NCI-H1048 (cell line): ENCODE results near the gene GRB2.

ENCODE experiments used
- DNase-seq: peaks from one replicate; lab custom pipeline; 2025; lab: John Stamatoyannopoulos, UW

Gene GRB2

DNA sequence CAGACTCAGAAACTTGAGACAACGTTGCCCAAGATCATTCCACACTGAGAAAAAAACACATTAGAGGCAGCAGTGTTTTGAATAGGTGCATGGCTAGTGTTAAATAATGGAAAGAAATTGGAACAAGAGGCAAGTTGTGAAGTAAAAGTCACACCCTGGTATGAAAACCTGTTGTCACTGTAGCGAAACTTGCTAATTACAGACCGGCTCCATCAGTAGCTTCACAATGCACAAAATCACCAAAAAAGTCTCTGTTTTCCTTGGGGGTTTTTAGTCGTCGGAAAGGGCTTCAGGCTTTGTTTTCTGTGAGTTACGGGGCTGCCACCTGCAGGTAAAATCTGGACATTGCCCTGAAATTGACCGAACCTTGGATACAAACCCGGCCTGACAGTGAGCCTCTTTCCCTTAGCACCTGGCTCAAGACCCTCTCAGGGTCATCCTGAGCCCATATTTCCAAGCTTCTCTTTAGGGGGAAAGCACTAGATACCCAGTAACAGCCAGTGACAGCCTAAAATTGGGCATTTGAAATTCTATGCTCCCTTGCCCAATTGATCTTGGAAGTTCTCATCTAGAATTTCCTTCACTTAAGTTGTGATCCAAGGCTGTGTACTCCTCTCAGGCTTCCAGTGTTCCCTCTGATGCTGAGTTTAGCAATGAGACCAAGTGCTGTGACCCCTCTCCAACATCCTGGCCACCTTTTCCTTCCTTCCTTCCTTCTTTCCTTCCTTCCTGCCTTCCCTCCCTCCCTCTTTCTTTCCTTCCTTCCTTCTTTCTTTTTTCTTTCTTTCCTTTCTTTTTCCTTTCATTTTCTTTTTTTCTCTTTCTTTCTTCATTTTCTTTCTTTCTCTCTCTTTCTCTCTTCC, 7.2 kb upstream of the GRB2 start:
- peak; percentile 77 for DNase-seq

DNA sequence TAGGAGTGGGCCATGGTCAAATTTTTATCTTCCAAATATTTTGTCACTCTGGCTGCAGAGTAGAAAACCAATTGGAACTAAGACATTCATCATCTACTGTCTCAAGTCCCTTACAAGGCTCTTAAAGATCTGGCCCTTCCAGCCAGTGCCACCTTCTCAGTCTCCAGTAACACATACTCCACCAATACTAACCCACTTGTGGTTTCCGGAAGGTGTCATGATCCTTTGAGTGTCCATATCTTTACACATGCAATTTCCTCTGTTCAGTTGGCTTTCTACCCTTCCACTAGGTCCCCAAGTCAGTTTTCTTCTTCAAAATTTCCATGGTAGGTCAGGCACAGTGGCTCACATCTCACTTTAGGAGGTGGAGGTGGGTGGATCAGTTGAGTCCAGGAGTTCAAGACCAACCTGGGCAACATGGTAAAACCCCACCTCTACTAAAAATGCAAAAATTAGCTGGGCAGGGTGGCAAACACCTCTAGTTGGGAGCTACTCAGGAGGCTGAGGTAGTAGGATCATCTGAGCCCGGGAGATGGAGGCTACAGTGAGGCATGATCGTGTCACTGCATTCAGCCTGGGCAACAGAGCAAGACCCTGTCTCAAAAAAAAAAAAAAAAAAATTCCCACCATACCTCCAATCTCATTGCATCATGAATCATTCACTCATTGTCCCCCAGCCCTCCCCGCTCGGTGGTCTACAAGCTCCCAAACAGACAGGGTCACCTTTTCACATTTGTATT, 6.0 kb upstream of the GRB2 start:
- no peak for DNase-seq

DNA sequence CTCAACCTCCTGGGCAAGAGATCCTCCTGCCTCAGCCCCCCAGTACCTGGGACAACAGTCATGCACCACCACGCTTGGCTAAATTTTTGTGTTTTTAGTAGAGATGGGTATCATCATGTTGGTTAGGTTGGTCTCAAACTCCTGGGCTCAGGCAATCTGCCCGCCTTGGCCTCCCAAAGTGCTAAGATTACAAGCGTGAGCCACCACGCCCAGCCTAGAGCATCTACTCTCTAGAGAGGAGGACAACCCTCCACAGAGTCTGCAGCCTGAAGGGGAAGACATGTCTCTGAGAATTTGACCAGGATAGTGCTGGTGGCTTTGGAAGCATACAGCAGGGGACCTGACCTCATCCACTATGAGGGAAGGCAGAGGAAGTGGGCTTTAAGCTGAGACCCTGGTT, 4.7 kb upstream of the GRB2 start:
- DNase-seq: no peak

DNA sequence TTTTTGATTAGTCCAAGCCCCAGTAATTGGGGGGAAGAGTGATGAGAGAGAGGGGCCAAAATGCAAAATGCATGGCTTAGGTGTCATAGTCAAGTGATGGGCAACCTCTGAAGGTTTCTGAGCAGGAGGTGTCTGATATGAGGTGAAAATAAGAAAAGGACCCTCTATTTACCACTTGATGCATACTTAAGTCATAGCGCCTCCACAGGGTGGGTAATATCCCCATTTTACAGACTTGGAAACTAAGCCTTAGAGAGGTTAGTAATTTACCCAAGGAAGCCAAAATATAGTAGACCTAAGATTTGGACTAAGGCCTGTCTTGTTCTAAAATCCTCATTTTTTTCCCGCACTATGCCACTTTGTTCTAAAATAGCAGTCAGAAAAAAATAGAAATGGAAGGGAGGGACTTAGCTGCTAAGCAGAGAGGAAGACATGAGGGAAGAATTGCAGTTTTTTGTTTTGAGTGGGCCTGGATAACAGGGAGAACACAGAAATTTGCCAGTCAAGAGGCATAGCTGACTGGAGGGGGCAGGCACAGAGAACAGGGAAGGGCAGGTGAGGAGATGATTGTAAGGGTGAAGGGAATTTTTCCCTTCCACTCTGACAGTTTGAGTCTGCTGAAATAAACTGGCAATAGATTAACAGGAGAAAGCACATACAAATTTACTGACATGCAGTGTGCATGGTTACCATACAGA, 2.3 kb upstream of the GRB2 start:
- no peak for DNase-seq

GRCh38 chr17:75406222-75406615, 741 bp upstream of the GRB2 start:
- DNase-seq: no peak

GRCh38 chr17:75404731-75405364, 630 bp downstream of the GRB2 start:
- DNase-seq: peak; percentile 26

DNA sequence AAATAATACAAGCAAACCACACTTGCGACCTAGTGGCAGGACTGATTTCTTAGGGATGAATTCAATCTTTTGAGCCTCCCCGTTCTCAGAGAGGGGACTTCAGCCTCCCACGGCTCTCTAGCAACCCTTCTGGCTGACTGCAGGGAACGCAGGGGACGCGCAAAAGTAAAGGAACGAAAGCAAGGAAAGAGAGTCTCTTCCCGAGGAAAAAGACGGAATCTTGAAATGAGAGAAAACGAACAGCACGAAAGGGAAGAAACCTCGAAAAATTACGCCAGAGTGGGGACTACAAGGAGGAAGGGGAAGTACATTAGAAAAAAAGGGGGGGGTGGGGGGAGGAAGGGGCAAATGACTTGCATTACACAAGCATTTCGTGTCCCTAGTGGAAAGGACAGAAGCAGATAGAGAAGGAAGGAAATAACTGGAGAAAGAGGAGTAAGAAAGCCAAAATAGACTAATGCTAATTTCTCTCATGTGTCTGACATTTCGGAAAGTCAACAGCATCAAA, 1.2 kb downstream of the GRB2 start:
- DNase-seq: no peak

DNA sequence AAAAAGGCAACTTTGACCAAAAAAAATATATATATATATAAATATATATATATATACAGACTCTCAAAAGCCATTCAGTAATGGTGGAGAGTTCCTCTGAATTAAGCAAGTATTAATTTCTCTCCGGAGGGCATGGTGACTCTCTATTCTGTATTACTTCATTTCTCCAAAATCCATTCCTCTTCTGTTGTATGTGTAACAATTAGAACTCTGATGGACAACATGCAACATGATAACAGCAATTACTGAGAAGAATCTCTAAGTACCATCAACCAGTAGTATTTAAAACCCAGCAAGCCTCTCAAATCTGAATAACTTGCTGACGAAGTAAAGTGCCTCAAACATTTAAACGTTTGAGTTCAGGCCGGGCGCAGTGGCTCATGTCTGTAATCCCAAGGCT, 2.3 kb downstream of the GRB2 start:
- DNase-seq: no peak

DNA sequence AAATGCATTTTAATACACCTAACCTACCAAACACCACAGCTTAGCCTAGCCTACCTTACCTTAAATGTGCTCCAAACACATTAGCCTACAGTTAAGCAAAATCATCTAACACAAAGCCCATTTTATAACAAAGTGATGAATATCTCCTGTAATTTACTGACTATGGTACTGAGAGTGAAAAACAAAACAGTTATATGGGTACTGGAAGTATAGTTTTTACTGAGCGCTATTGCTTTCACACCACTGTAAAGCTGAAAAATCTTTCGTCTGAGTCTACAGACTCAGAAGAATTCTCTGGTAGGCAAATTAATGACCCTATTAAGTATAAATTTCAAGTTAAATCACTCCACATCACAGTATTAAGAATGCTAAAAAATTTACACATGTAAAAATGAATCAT, 3.5 kb downstream of the GRB2 start:
- DNase-seq: no peak

DNA sequence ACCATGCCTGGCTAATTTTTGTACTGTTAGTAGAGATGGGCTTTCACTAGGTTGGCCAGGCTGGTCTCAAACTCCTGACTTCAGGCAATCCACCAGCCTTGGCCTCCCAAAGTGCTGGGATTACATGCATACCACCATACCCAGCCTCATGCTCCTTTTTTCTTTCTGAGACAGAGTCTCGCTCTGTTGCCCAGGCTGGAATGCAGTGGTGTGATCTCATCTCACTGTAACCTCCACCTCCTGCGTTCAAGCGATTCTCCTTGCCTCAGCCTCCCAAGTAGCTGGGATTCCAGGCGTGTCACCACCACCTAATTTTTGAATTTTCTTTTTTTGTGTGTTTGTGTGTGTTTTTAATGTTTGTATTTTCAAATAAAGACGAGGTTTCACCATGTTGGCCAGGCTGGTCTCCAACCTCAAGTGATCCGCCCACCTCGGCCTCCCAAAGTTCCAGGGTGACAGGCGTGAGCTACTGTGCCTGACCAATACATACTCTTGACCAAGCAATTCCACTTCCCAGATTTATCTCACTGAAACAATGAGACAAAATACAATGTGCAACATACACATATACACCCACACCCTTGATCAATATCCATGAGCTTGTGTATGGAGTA, 5.0 kb downstream of the GRB2 start:
- DNase-seq: no peak

- DNase-seq: no peak
Observed at GRCh38 chr17:75398279-75398678, 7.2 kb downstream of the GRB2 start.

GRCh38 chr17:75397217-75397616, 8.3 kb downstream of the GRB2 start:
- no peak for DNase-seq

GRCh38 chr17:75396796-75397195, 8.7 kb downstream of the GRB2 start:
- DNase-seq: no peak

- no peak for DNase-seq
Observed at GRCh38 chr17:75396025-75396424, 9.5 kb downstream of the GRB2 start.

DNA sequence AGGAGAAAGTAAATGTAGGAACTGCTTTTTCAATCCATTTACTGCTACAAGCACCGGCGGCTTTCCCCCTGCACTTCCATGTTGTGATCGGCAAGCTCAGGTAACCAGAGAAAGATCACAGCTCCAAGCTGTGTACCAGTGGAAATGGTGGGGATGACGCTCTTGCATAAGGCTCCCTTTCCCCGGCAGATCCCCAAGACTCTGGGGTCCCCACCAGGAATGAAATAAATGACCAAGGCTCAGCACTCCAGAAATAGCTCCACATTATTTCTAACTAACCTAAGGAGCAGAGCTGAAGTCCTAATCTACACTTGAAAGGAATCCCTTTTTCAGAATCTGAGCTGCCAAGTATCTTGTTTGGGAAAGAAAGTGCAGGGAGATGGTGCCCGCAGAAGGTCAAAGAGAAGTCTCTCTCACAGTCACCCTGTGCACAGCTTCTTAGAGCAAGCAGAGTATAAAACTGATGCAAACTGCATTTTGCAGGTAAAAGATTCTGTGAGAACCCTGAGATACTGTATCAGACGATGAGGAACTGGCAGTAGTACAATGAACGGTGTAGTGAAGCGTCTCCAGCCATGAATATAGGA, 11.1 kb downstream of the GRB2 start:
- DNase-seq: no peak

DNA sequence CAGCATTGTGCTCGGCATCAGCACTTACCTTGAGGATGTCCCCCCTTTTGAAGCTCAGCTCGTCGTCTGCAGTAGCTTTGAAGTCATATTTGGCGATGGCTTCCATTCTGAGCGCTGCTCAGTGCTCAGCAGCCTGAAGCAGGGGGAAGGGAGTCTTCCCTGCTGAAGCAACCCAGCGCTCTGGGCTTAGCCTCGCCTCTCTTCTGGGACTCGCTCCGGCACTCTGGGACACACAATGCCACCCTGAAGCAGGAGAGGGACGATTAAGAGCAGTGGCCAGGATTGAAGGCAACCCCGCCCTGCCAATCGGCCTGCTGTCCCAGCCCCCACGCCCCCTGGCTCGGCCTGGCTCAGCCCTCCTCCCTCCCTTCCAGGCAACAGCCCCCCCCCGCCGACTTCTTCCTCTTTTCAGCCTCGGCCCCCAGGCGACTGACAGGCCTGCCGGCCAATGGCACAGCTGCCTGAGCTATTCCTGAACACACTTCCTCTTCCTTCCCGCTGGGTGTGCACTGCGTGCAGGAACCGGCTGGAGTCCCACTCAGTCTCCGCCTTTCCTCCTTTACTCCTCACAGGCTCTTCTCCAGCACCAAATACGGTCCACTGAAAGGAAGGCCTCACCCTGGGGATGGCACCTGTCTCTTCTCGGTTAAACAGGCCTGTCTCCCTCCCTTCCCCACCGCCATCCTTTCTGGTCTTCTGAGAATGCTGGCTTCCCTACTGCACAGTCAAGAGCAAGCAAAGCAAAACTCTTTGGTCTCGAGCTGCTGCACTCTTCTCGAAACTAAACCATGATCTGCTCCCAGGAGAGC, 11.8 kb downstream of the GRB2 start:
- DNase-seq: peak; percentile 86

DNA sequence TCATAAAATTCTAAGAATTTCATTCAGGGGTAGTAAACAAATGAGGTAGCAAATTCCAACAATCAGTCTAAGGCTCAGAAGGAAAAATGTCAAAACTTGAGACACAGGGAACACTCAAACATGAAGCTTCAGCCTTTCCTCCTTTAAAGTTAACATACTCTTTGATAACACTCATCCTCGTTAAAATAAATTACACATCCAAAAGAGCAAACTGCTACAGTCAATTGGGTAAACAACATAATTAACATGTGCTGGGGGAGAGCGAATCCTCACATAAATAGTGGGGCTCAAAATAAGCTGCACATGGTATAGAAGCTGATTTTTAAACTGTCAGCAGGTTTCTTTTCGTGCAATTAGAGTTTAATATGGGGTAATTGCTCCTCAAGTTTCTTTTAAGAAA, 12.9 kb downstream of the GRB2 start:
- DNase-seq: no peak

GRCh38 chr17:75390982-75391381, 14.5 kb downstream of the GRB2 start:
- no peak for DNase-seq

GRCh38 chr17:75388476-75389030, 16.9 kb downstream of the GRB2 start:
- DNase-seq: no peak

GRCh38 chr17:75387771-75388170, 17.7 kb downstream of the GRB2 start:
- DNase-seq: no peak
